ENCODE data around the gene MBTPS1. TPM values are rescaled to one million over a fixed set of nuclear protein-coding genes. Genes with fewer than 3 reads are reported as not detected.

MBTPS1 gene
- total RNA-seq, 1 experiment from 2014 or later = 56.1 TPM

- no peaks in the 10 kb centered on the region for H3F3A ChIP-seq (ENCODE audit: low read length, unreplicated experiment)
- intact Hi-C loops (cut with micrococcal nuclease) = no loop called here
- H3K9me3 ChIP-seq (ENCODE audit: low read length) = no peaks in the 10 kb centered on the region
- TF ChIP-seq EZH2phosphoT487 (IDR thresholded peaks at IDR 0.05; ENCODE audit: borderline replicate concordance, low read length) (no peak), EZH2 (IDR thresholded peaks at IDR 0.05; ENCODE audit: low read length, unreplicated experiment) (no peak)
- TF ChIP-seq, protein P1, sequence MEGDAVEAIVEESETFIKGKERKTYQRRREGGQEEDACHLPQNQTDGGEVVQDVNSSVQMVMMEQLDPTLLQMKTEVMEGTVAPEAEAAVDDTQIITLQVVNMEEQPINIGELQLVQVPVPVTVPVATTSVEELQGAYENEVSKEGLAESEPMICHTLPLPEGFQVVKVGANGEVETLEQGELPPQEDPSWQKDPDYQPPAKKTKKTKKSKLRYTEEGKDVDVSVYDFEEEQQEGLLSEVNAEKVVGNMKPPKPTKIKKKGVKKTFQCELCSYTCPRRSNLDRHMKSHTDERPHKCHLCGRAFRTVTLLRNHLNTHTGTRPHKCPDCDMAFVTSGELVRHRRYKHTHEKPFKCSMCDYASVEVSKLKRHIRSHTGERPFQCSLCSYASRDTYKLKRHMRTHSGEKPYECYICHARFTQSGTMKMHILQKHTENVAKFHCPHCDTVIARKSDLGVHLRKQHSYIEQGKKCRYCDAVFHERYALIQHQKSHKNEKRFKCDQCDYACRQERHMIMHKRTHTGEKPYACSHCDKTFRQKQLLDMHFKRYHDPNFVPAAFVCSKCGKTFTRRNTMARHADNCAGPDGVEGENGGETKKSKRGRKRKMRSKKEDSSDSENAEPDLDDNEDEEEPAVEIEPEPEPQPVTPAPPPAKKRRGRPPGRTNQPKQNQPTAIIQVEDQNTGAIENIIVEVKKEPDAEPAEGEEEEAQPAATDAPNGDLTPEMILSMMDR (conservative IDR thresholded peaks at IDR 0.05; ENCODE audit: low read depth, low read length) = peak; percentile 62
- H3K27me3 ChIP-seq (ENCODE audit: low read length) = no peaks in the 10 kb centered on the region
- H2AFZ ChIP-seq (ENCODE audit: low read length) = no peak overlapping the region
- no peak overlapping the region for H3K27ac ChIP-seq (ENCODE audit: low read length)
- DNase-seq = peak; percentile 59
- H3K4me3 ChIP-seq (ENCODE audit: low read length) = no peak overlapping the region
- H3K4me2 ChIP-seq (ENCODE audit: low read length) = no peak overlapping the region
- H4K20me1 ChIP-seq (ENCODE audit: low read length) = no peaks in the 10 kb centered on the region
- H3K79me2 ChIP-seq (ENCODE audit: low read length) = no peaks in the 10 kb centered on the region
- peak; percentile 76 for ATAC-seq
- ChIA-PET CTCF (interaction anchor here (0.6 kb wide), 1 partner anchor 107 kb away, joined by 4 read pairs; no protein-coding TSS in a partner anchor), POLR2A (ENCODE audit: unreplicated experiment) (no interaction called here)
- no TSS peak for BruUV-seq (replicated peaks)
- H3K36me3 ChIP-seq (ENCODE audit: low read depth, low read length) = peaks cover 23% of the 10 kb centered on the region
- no peak overlapping the region for H3K9ac ChIP-seq (ENCODE audit: low read length)
- no peaks in the 10 kb centered on the region for H3K4me1 ChIP-seq (ENCODE audit: insufficient read depth, low read length)
- no peaks in the 10 kb centered on the region for H3K9me2 ChIP-seq (replicated peaks; ENCODE audit: low read length)
These were observed 51.1 kb downstream of the MBTPS1 start for GRCh38 chr16:84065536-84066132.

- Histone ChIP-seq H4K20me1 (ENCODE audit: low read length) (no peaks in the 10 kb centered on the region), H3F3A (ENCODE audit: low read length, unreplicated experiment) (no peaks in the 10 kb centered on the region), H3K9ac (ENCODE audit: low read length) (no peak overlapping the region), H3K27ac (ENCODE audit: low read length) (no peak overlapping the region), H3K36me3 (ENCODE audit: low read depth, low read length) (peaks cover 20% of the 10 kb centered on the region; the same call in 1 of the 2 replicates), H3K9me3 (ENCODE audit: low read length) (no peaks in the 10 kb centered on the region), H3K9me2 (replicated peaks; ENCODE audit: low read length) (no peaks in the 10 kb centered on the region), H3K4me2 (ENCODE audit: low read length) (no peak overlapping the region), H3K4me1 (ENCODE audit: insufficient read depth, low read length) (no peaks in the 10 kb centered on the region), H3K79me2 (ENCODE audit: low read length) (no peaks in the 10 kb centered on the region), H3K27me3 (ENCODE audit: low read length) (no peaks in the 10 kb centered on the region), H2AFZ (ENCODE audit: low read length) (no peak overlapping the region), H3K4me3 (ENCODE audit: low read length) (no peak overlapping the region)
- CTCF ChIA-PET = interaction anchor here (0.5 kb wide), 1 partner anchor 50 kb away, joined by 7 read pairs; no protein-coding TSS in a partner anchor
- BruUV-seq (replicated peaks) = no TSS peak
- intact Hi-C loops (cut with micrococcal nuclease) = loop anchor here (5.0 kb wide), 1 partner anchor 107 kb away; no protein-coding TSS in a partner anchor
- TF ChIP-seq, protein P1 (conservative IDR thresholded peaks at IDR 0.05; ENCODE audit: low read depth, low read length) = no peak
- TF ChIP-seq EZH2 (IDR thresholded peaks at IDR 0.05; ENCODE audit: low read length, unreplicated experiment) (no peak), EZH2phosphoT487 (IDR thresholded peaks at IDR 0.05; ENCODE audit: borderline replicate concordance, low read length) (no peak)
- ATAC-seq (no peak), DNase-seq (no peak)
- POLR2A ChIA-PET (ENCODE audit: unreplicated experiment) = no interaction called here
These were observed 52.8 kb downstream of the MBTPS1 start for GRCh38 chr16:84063980-84064379.
